HUES6 (cell line): ENCODE results near the gene TMCO1.
"Not testable (repeated sequence)": the region's sequence is repeated elsewhere in the genome, so short reads cannot be mapped to it uniquely, and the experiment has no call there.

Source experiments
- H3K27ac ChIP-seq: 2 replicates; pipeline ENCODE4 v1.7.0; 2013; ENCODE audit warnings: low read depth, mild to moderate bottlenecking, low read length, inconsistent platforms
- H3K27me3 ChIP-seq: 2 replicates; pipeline ENCODE4 v1.6.1; 2013; ENCODE audit warnings: low read length; ENCODE audit not compliant: control insufficient read depth, insufficient read depth
- H3K36me3 ChIP-seq: 2 replicates; pipeline ENCODE4 v1.6.1; 2013; ENCODE audit warnings: low read length; ENCODE audit not compliant: control insufficient read depth, insufficient read depth
- H3K4me1 ChIP-seq: 2 replicates; pipeline ENCODE4 v1.6.1; 2013; ENCODE audit warnings: low read length; ENCODE audit not compliant: control insufficient read depth, insufficient read depth
- H3K4me3 ChIP-seq: 2 replicates; pipeline ENCODE4 v1.5.1; 2013; ENCODE audit warnings: low read depth, low read length
- H3K9ac ChIP-seq: one replicate; pipeline ENCODE4 v1.6.1; 2013; ENCODE audit warnings: mild to moderate bottlenecking, low read length
- H3K9me3 ChIP-seq: 2 replicates; pipeline ENCODE4 v1.6.1; 2013; ENCODE audit warnings: low read depth, low read length; ENCODE audit not compliant: control insufficient read depth, insufficient read depth

TMCO1 gene

DNA sequence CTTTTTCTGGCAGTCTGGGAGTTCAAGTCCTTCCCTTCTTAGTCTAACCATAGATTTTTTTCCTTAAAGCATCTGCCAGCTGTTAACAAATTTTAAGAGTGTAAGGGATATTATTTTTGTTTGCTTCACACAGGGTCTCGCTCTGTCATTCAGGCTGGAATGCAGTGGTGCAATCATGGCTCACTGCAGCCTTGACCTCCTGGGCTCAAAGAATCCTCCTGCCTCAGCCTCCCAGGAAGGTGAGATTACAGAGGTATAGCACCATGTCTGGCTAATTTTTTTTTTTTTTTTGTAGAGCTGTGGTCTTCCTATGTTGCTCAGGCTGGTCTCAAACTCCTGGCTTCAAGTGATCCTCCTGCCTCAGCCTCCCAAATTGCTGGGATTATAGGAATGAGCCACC lies 23.8 kb downstream of the TMCO1 start:
- not testable (repeated sequence) for H3K4me1 ChIP-seq, H3K27ac ChIP-seq, H3K9ac ChIP-seq, H3K9me3 ChIP-seq, H3K27me3 ChIP-seq, H3K4me3 ChIP-seq
- H3K36me3 ChIP-seq: peaks cover 29% of the 10 kb centered on the region

DNA sequence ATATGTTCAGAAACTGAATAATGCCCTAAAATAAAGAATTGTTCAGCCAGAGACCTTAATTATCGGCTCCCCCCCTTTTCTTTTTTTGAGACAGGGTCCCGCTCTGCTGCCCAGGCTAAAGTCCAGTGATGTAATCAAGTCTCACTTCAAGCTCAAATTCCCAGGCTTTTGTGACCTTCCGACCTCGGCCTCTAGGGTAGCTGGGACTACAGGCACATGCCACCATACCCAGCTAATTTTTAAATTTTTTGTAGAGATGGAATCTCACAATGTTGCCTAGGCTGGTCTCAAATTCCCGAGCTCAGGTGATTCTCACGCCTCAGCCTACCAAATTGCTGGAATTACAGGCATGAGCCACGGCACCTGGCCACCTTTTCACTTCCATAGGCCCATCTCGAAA lies 26.5 kb downstream of the TMCO1 start:
- no peak overlapping the region for H3K27ac ChIP-seq
- no peaks in the 10 kb centered on the region for H3K4me1 ChIP-seq
- no peak overlapping the region for H3K9ac ChIP-seq
- H3K4me3 ChIP-seq: no peak overlapping the region
- H3K36me3 ChIP-seq: peaks cover 27% of the 10 kb centered on the region
- no peaks in the 10 kb centered on the region for H3K9me3 ChIP-seq
- H3K27me3 ChIP-seq: no peaks in the 10 kb centered on the region

DNA sequence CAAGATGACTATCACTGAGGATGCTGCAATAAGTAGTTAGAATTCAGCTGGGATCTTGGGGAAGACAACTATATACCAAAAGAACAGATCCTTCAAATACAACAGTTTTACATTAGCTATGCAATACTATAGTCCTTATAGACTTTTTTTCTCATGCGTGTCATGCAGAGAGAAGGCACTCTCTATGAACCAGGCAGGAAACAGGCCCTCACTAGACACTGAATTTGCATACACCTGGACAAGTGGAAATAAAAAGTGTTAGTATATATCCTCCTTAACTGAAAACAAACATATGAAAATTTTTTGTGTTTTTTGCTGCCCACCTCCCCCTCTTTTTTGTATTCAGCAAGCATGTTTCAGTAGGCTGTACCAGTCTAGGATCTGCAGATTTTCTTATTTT lies 29.9 kb downstream of the TMCO1 start:
- peaks cover 27% of the 10 kb centered on the region for H3K36me3 ChIP-seq
- H3K27ac ChIP-seq: no peak overlapping the region

DNA sequence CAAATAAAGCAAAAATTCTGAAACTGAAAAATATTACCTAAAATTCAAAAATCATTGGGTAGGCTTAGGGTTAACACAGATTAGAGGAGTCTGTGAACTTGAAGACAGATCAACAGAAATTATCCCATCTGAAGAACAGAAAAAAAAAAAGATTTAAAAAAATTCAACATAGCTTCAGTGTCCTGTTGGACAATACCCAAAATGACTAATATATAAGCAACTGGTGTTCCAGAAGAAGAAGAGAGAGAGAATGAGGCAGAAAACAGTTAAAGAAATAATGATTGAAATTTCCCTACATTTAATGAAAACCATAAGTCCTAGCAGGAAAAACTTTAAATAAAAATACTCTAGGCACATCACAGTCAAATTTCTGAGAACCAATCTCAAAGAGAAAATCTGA lies 31.5 kb downstream of the TMCO1 start:
- no peak overlapping the region for H3K27ac ChIP-seq
- no peaks in the 10 kb centered on the region for H3K4me1 ChIP-seq
- H3K9me3 ChIP-seq: no peaks in the 10 kb centered on the region
- no peak overlapping the region for H3K9ac ChIP-seq
- H3K27me3 ChIP-seq: no peaks in the 10 kb centered on the region
- peaks cover 20% of the 10 kb centered on the region for H3K36me3 ChIP-seq
- H3K4me3 ChIP-seq: no peak overlapping the region

More for the DNA sequence above, 29.9 kb downstream of the TMCO1 start:
- Histone ChIP-seq H3K4me1 (no peaks in the 10 kb centered on the region), H3K9me3 (no peaks in the 10 kb centered on the region), H3K9ac (no peak overlapping the region), H3K27me3 (no peaks in the 10 kb centered on the region), H3K4me3 (no peak overlapping the region)

DNA sequence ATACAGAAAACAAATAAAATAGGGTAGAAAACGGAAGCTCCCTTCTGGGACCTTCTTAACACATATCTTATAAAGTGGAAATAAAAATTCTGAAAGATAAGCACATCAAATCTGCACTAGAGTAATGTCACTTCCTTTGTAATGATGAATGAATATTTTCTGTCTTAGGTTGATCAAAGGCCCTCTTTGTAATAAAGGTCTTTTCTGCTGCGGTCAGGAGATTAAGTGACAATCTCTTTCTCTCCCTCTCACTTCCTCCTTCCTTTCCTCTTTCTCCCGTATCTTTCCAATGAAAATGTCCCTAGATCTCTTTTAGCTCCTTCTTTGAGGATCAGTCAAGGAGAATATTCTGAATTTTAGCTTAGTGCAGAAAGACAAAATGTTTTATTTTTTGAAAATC lies 33.8 kb downstream of the TMCO1 start:
- H3K36me3 ChIP-seq: peaks cover 3% of the 10 kb centered on the region; the same call in 1 of the 2 replicates
- no peak overlapping the region for H3K27ac ChIP-seq
- H3K9me3 ChIP-seq: no peaks in the 10 kb centered on the region
- no peaks in the 10 kb centered on the region for H3K4me1 ChIP-seq
- H3K9ac ChIP-seq: no peak overlapping the region
- no peaks in the 10 kb centered on the region for H3K27me3 ChIP-seq
- no peak overlapping the region for H3K4me3 ChIP-seq

DNA sequence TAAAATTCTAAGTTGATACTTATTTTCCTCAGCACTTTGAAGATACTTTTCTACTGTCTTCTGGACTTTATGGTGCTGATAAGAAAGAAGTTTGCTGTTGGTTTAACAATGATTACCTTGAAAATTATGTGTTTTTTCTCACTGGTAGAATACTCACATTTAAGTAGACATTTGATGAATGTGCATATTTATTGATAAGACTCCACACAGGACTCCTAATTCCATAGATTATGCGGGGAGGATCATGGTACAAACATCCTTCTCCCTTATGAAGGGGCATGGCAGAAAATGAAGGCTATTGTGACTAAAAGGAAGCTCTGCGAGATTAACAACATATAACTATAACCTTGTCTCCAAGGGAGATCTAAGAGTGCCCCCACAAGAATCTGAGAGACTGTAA lies 41.8 kb downstream of the TMCO1 start:
- H3K36me3 ChIP-seq: peaks cover 4% of the 10 kb centered on the region; the same call in 1 of the 2 replicates
- no peak overlapping the region for H3K4me3 ChIP-seq
- no peak overlapping the region for H3K9ac ChIP-seq
- no peaks in the 10 kb centered on the region for H3K9me3 ChIP-seq
- no peak overlapping the region for H3K27ac ChIP-seq
- H3K27me3 ChIP-seq: no peaks in the 10 kb centered on the region
- H3K4me1 ChIP-seq: no peaks in the 10 kb centered on the region

DNA sequence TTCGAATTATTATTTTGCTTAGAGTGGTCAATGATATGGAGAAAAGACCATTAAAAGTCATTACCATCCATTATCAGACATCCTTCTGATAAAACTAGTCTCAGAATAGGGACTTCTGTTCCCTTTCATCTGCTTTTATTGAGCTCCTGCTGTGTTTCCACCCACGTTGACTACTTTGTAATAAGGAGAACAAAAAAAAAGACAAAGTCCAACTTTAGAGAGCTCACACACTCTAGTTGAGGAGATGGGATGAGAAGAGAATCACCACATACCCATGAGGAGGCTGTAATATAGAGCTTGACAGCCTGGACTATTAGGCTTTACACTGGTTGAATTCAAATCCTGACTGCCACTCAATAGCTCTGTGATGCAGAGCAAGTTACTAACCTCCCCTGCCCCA lies 42.5 kb downstream of the TMCO1 start:
- H3K27me3 ChIP-seq: no peaks in the 10 kb centered on the region
- no peaks in the 10 kb centered on the region for H3K9me3 ChIP-seq

DNA sequence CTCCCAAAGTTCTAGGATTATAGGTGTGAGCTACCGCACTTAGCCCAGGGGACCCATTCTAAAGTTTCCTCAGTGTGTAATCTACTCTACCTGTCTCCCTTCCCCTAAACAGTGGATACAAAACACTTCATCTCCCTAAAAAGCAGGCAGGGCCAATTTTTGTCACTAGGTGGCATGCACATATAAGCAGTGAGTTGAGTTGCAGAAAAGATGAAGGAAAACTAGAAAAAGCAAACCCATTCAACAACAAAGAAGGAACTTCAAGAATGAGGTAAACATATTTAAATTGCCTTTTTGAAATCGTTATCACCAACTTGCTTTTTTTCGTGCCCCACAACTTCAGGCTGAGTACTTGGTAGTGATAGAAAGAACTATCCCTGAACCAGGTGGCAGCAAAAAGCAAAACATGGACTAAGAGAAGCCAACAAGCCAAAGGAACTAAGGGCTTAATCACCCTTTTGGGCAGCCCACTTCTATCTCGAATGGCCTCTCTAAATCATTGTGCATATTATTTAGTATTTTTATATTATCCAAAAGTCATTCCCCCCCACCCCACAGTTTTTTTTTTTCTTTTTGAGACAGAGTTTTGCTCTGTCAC lies 50.7 kb downstream of the TMCO1 start:
- H3K4me3 ChIP-seq: no peak overlapping the region
- no peaks in the 10 kb centered on the region for H3K36me3 ChIP-seq
- no peak overlapping the region for H3K9ac ChIP-seq
- 0 out of 2 replicates have a peak, but pooled peaks cover 3% of the 10 kb centered on the region for H3K4me1 ChIP-seq
- no peak overlapping the region for H3K27ac ChIP-seq
- H3K27me3 ChIP-seq: no peaks in the 10 kb centered on the region
- H3K9me3 ChIP-seq: no peaks in the 10 kb centered on the region

More for the DNA sequence above, 42.5 kb downstream of the TMCO1 start:
- Histone ChIP-seq H3K27ac (no peak overlapping the region), H3K9ac (no peak overlapping the region), H3K4me1 (no peaks in the 10 kb centered on the region), H3K36me3 (peaks cover 4% of the 10 kb centered on the region; the same call in 1 of the 2 replicates), H3K4me3 (no peak overlapping the region)

DNA sequence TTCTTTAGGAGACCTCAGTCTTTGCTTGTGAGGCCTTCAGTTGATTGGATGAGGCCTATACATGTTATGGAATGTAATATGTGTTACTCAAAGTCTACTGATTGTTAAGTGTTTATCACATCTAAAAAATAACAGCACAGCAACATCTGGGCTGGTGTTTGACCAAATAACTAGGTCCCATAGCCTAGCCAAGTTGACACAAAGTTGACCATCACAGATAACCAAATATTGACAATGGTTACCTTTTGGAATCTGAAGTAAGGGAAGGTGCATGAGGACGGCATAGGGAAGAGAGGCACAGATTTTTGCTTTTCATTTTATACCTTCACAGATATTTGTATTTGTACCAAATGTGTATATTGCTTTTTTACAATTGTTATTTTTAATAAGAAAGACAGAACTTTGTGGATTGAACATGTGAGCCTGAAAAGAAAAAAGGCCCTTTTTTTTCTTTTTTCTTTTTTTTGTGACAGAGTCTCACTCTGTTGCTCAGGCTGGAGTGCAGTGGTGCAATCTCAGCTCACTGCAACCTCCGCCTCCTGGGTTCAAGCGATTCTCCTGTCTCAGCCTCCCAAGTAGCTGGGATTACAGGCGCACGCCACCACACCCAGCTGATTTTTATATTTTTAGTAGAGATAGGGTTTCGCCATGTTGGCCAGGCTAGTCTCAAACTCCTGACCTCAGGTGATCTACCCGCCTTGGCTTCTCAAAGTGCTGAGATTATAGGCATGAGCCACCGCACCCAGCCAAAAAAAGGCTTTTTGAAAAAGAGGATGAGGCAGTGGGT lies 52.2 kb downstream of the TMCO1 start:
- H3K9ac ChIP-seq, H3K9me3 ChIP-seq, H3K4me3 ChIP-seq, H3K27ac ChIP-seq, H3K27me3 ChIP-seq, H3K36me3 ChIP-seq, H3K4me1 ChIP-seq: not testable (repeated sequence)

DNA sequence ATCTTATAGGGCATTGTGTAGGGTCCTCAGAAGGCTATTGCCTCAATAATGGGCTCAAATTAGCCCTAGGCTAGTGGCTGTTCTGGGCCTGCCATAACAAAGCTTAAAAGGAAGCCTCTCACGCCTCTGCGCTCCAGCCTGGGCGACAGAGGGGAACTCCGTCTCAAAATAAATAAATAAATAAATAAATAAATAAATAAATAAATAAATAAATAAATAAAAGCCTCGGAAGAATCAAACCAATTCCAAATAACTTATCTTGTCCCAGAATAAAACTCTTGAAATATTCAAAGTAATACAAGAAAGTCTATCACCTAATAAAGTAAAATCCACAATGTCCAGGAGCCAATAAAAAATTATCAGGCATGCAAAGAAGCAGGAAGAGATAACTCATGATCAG lies 55.9 kb downstream of the TMCO1 start:
- H3K9ac ChIP-seq: no peak overlapping the region
- no peaks in the 10 kb centered on the region for H3K27me3 ChIP-seq
- H3K4me1 ChIP-seq: no peaks in the 10 kb centered on the region
- H3K36me3 ChIP-seq: no peaks in the 10 kb centered on the region
- H3K27ac ChIP-seq: no peak overlapping the region
- no peak overlapping the region for H3K4me3 ChIP-seq
- H3K9me3 ChIP-seq: no peaks in the 10 kb centered on the region

DNA sequence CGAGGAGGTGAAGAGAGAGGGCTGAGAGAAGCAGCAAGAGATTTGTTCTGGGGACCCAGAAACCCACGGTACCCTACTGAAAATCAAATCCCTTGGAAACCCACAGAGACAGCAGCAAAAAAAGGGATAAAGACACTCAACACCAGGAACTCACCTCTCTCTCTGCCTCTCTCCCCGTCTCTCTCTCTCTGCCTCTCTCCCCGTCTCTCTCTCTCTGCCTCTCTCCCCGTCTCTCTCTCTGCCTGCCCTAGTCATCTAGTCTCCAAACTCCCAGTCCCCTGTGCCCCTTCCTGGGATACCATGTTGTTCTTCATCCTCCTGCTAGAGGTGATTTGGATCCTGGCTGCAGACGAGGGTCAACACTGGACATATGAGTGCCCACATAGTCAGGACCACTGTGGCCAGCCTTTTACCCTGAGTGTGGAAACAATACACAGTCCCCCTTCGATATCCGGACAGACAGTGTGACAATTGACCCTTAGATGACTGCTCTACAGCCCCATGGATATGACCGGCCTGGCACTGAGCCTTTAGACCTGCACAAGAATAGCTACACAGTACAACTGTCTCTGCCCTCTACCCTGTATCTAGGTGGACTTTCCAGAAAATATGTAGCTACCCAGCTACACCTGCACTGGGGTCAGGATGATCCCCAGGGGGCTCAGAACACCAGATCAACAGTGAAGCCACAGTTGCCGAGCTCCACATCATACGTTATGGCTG lies 60.5 kb downstream of the TMCO1 start:
- Histone ChIP-seq H3K36me3 (no peaks in the 10 kb centered on the region), H3K9me3 (no peaks in the 10 kb centered on the region), H3K9ac (no peak overlapping the region), H3K4me1 (no peaks in the 10 kb centered on the region), H3K27ac (no peak overlapping the region), H3K27me3 (no peaks in the 10 kb centered on the region), H3K4me3 (no peak overlapping the region)
